HepG2 (cell line): ENCODE results near the gene HLA-DOA.

Experiments
- AGO2 ChIP-seq: fragments of 200-400 bp; formaldehyde crosslinking; optimal IDR thresholded peaks from 2 replicates; pipeline ENCODE3; 2017; ENCODE audit warnings: mild to moderate bottlenecking, low read depth, low read length, moderate library complexity
- CHCHD3 ChIP-seq: sonication (generic); formaldehyde crosslinking; IDR thresholded peaks from 2 replicates; pipeline ENCODE4 v1.8.0; 2022; ENCODE audit warnings: mild to moderate bottlenecking, missing genetic modification reagents, moderate library complexity
- CTCF ChIP-seq: sonication (generic); formaldehyde crosslinking; IDR thresholded peaks from 2 replicates; pipeline ENCODE4 v1.5.0; 2020; ENCODE audit warnings: mild to moderate bottlenecking, missing genetic modification reagents, moderate library complexity
- EED ChIP-seq: sonication (generic); formaldehyde crosslinking; IDR thresholded peaks from 2 replicates; pipeline ENCODE4 v1.5.0; 2020; ENCODE audit warnings: mild to moderate bottlenecking, missing genetic modification reagents
- HDAC2 ChIP-seq: sonication (generic); formaldehyde crosslinking; IDR thresholded peaks from 2 replicates; pipeline ENCODE4 v1.4.0; 2020; ENCODE audit warnings: missing genetic modification reagents
- NBN ChIP-seq: fragments of 450-650 bp; conservative IDR thresholded peaks from 2 replicates; pipeline ENCODE4 v1.6.1; 2017
- NFE2 ChIP-seq: sonication (generic); formaldehyde crosslinking; IDR thresholded peaks from 2 replicates; pipeline ENCODE4 v1.4.0; 2020; ENCODE audit warnings: missing genetic modification reagents
- POLR2AphosphoS5 ChIP-seq: IDR thresholded peaks from 2 replicates; pipeline ENCODE4 v1.6.1; 2012; ENCODE audit warnings: low read depth, low read length
- TP53 ChIP-seq: sonication (generic); formaldehyde crosslinking; conservative IDR thresholded peaks from 2 replicates; pipeline ENCODE4 v1.4.0; 2020; ENCODE audit warnings: missing genetic modification reagents
- ZFP37 ChIP-seq: sonication (generic); formaldehyde crosslinking; IDR thresholded peaks from 2 replicates; pipeline ENCODE4 v1.4.0; 2020; ENCODE audit warnings: missing genetic modification reagents, borderline replicate concordance
- ZNF674 ChIP-seq: sonication (generic); formaldehyde crosslinking; IDR thresholded peaks from 2 replicates; pipeline ENCODE4 v1.5.0; 2020; ENCODE audit warnings: low read depth, mild to moderate bottlenecking, missing genetic modification reagents
- TF ChIP-seq, protein P1 (sequence below): sonication (generic); formaldehyde crosslinking; IDR thresholded peaks from 2 replicates; pipeline ENCODE4 v1.4.0; 2020; ENCODE audit warnings: low read depth, mild to moderate bottlenecking, missing genetic modification reagents

- TF ChIP-seq CTCF (no peak), ZNF674 (0 out of 2 replicates have a peak, but pooled peaks have one; percentile 79), EED (no peak; the same call in 1 of the 2 replicates), NBN (no peak), ZFP37 (CRISPR knock-in tag) (no peak), HDAC2 (no peak), POLR2AphosphoS5 (no peak; the same call in 1 of the 2 replicates), CHCHD3 (CRISPR knock-in tag) (no peak), TP53 (CRISPR knock-in tag) (no peak), AGO2 (no peak), NFE2 (no peak)
- TF ChIP-seq, protein P1, sequence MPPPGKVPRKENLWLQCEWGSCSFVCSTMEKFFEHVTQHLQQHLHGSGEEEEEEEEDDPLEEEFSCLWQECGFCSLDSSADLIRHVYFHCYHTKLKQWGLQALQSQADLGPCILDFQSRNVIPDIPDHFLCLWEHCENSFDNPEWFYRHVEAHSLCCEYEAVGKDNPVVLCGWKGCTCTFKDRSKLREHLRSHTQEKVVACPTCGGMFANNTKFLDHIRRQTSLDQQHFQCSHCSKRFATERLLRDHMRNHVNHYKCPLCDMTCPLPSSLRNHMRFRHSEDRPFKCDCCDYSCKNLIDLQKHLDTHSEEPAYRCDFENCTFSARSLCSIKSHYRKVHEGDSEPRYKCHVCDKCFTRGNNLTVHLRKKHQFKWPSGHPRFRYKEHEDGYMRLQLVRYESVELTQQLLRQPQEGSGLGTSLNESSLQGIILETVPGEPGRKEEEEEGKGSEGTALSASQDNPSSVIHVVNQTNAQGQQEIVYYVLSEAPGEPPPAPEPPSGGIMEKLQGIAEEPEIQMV = 0 out of 2 replicates have a peak, but pooled peaks have one; percentile 37
Measured at GRCh38 chr6:32971242-32971580, 38.2 kb downstream of the HLA-DOA start.
